HEK293 (cell line): ENCODE measurements around the gene CACNB2.

Experiments
- CTCF ChIP-seq: fragments of 450-650 bp; formaldehyde crosslinking; IDR thresholded peaks from 2 replicates; pipeline ENCODE4 v1.5.1; 2016; ENCODE audit warnings: missing biosample characterization, missing genetic modification characterization
- MZF1 ChIP-seq: fragments of 450-650 bp; formaldehyde crosslinking; IDR thresholded peaks from 2 replicates; pipeline ENCODE4 v1.5.1; 2017; ENCODE audit warnings: missing biosample characterization, missing genetic modification characterization, borderline replicate concordance
- REST ChIP-seq: fragments of 450-650 bp; formaldehyde crosslinking; IDR thresholded peaks from 2 replicates; pipeline ENCODE4 v1.5.1; 2016; ENCODE audit warnings: missing biosample characterization, missing genetic modification characterization
- ZNF302 ChIP-seq: fragments of 450-650 bp; formaldehyde crosslinking; IDR thresholded peaks from 2 replicates; pipeline ENCODE4 v1.5.1; 2016; ENCODE audit warnings: missing biosample characterization, missing genetic modification characterization, low read depth
- ZNF37A ChIP-seq: fragments of 450-650 bp; IDR thresholded peaks from 2 replicates; pipeline ENCODE4 v1.5.1; 2018; ENCODE audit warnings: missing biosample characterization, missing genetic modification characterization
- ZNF426 ChIP-seq: fragments of 450-650 bp; formaldehyde crosslinking; IDR thresholded peaks from 2 replicates; pipeline ENCODE4 v1.5.1; 2017; ENCODE audit warnings: missing biosample characterization, missing genetic modification characterization, mild to moderate bottlenecking, inconsistent platforms, moderate library complexity
- ZNF639 ChIP-seq: fragments of 450-650 bp; formaldehyde crosslinking; IDR thresholded peaks from 2 replicates; pipeline ENCODE4 v1.5.1; 2016; ENCODE audit warnings: missing biosample characterization, missing genetic modification characterization

GRCh38 chr10:18149196-18149800, 9.1 kb downstream of the CACNB2 start:
- no peak for TF ChIP-seq ZNF639
- TF ChIP-seq CTCF (tag by site-specific recombination): no peak
- TF ChIP-seq ZNF302: no peak
- TF ChIP-seq ZNF37A (tag by site-specific recombination): no peak
- no peak for TF ChIP-seq MZF1 (tag by site-specific recombination)
- TF ChIP-seq ZNF426: no peak
- TF ChIP-seq REST: no peak
